HCT116 (cell line): Measurements from ENCODE around the gene CXorf49. TPM values are rescaled to one million over a fixed set of nuclear protein-coding genes. Genes with fewer than 3 reads are reported as not detected.
"Not testable (repeated sequence)": the region's sequence is repeated elsewhere in the genome, so short reads cannot be mapped to it uniquely, and the experiment has no call there.

Experiments
- ATAC-seq: fragments of 200-7000 bp; cut with Tn5 transposase; 2 replicates; pipeline ENCODE4 v1.9.1; 2020; ENCODE audit warnings: mild to moderate bottlenecking, moderate library complexity
- BruUV-seq: library from RNA; stranded (reverse); fragments of 400-500 nt; replicated peaks from 2 replicates; lab custom pipeline; 2021; lab: Mats Ljungman, UMichigan
- CTCF ChIA-PET: fragments of 300-600 bp; sonication (Branson Sonifier 250); formaldehyde crosslinking; loops from one replicate; lab custom pipeline; 2021; ENCODE audit warnings: antibody characterized with exemption; lab: Charles Lee
- POLR2A ChIA-PET: fragments of 300-600, 350-600 bp; sonication (Branson Sonifier 250); formaldehyde crosslinking; loops from one replicate; lab custom pipeline; 2021; ENCODE audit warnings: antibody characterized with exemption; lab: Charles Lee
- RAD21 ChIA-PET, 2 experiments: fragments of 300-600 bp; sonication (Branson Sonifier 250); formaldehyde crosslinking; loops; one replicate each; lab custom pipeline; 2023; ENCODE audit warnings: low total read pairs in 2 of 2; ENCODE audit not compliant: uncharacterized antibody in 2 of 2, unreplicated experiment in 2 of 2, low non-redundant PET in 1 of 2; lab: Charles Lee
- DNase-seq: peaks from one replicate; pipeline ENCODE4 v3.0.0-alpha.2; 2010; ENCODE audit warnings: low read depth, low spot score
- H2AFZ ChIP-seq: fragments of 200-600 bp; shearing (Covaris generic), sonication (generic); 2 replicates; pipeline ENCODE4 v1.6.1; 2017; ENCODE audit warnings: low read depth, mixed run types, mixed read lengths, antibody characterized with exemption, low read length; ENCODE audit not compliant: poor library complexity, severe bottlenecking
- H3K27ac ChIP-seq: 2 replicates; pipeline ENCODE4 v1.5.1; 2012; ENCODE audit warnings: low read depth, low read length
- H3K27me3 ChIP-seq: fragments of 200-600 bp; sonication (generic); 2 replicates; pipeline ENCODE4 v1.6.1; 2016; ENCODE audit warnings: mixed run types, low read length, mixed read lengths; ENCODE audit not compliant: insufficient read depth
- H3K36me3 ChIP-seq, 2 experiments: fragments of 200-500 bp in 1 of 2; fragments of 200-600 bp in 1 of 2; sonication (Bioruptor generic) in 1 of 2; sonication (generic) in 1 of 2; 2 replicates each; pipeline versions ENCODE4 v1.5.1 to v1.6.1; 2014 to 2016; ENCODE audit warnings: low read length in 2 of 2, inconsistent platforms in 1 of 2, mixed read lengths in 1 of 2, mixed run types in 1 of 2; ENCODE audit not compliant: insufficient read depth in 2 of 2, control insufficient read depth in 1 of 2
- H3K4me1 ChIP-seq, 2 experiments: fragments of 200-600 bp in 1 of 2; sonication (generic) in 1 of 2; 2 replicates each; pipeline versions ENCODE4 v1.5.1 to v1.6.1; 2012 to 2017; ENCODE audit warnings: low read length in 2 of 2, inconsistent platforms in 1 of 2, mild to moderate bottlenecking in 1 of 2, mixed read lengths in 1 of 2, mixed run types in 1 of 2, moderate library complexity in 1 of 2; ENCODE audit not compliant: insufficient read depth in 2 of 2, control insufficient read depth in 1 of 2
- H3K4me2 ChIP-seq: fragments of 200-600 bp; sonication (generic); 2 replicates; pipeline ENCODE4 v1.6.1; 2017; ENCODE audit warnings: mixed run types, low read length, mixed read lengths
- H3K4me3 ChIP-seq, 2 experiments: fragments of 200-600 bp in 1 of 2; sonication (generic) in 1 of 2; replicated peaks in 1 of 2; 2 replicates each; pipeline ENCODE4 v1.5.1; 2011 to 2016; ENCODE audit warnings: low read length in 2 of 2, control low read depth in 1 of 2, low read depth in 1 of 2, mild to moderate bottlenecking in 1 of 2, mixed read lengths in 1 of 2, mixed run types in 1 of 2
- H3K79me2 ChIP-seq: fragments of 200-600 bp; sonication (generic); 2 replicates; pipeline ENCODE4 v1.6.1; 2017; ENCODE audit warnings: mild to moderate bottlenecking, mixed run types, low read length, moderate library complexity, mixed read lengths; ENCODE audit not compliant: insufficient read depth
- H3K9ac ChIP-seq: fragments of 200-600 bp; sonication (generic); 2 replicates; pipeline ENCODE4 v1.6.1; 2016; ENCODE audit warnings: low read length, mixed read lengths
- H3K9me2 ChIP-seq: fragments of 200-600 bp; sonication (generic), shearing (Covaris generic); 2 replicates; pipeline ENCODE4 v1.6.1; 2017; ENCODE audit warnings: mixed run types, mild to moderate bottlenecking, moderate library complexity; ENCODE audit not compliant: insufficient read depth
- H3K9me3 ChIP-seq, 2 experiments: fragments of 200-500 bp in 1 of 2; fragments of 200-600 bp in 1 of 2; sonication (Bioruptor generic) in 1 of 2; sonication (generic) in 1 of 2; 2 replicates each; pipeline ENCODE4 v1.6.1; 2014 to 2017; ENCODE audit warnings: low read length in 2 of 2, mixed read lengths in 2 of 2, inconsistent platforms in 1 of 2, low read depth in 1 of 2, mild to moderate bottlenecking in 1 of 2, mixed run types in 1 of 2, moderate library complexity in 1 of 2; ENCODE audit not compliant: control insufficient read depth in 1 of 2, insufficient read depth in 1 of 2
- H4K20me1 ChIP-seq: fragments of 200-600 bp; sonication (generic), shearing (Covaris generic); 2 replicates; pipeline ENCODE4 v1.6.1; 2017; ENCODE audit warnings: mixed run types, mild to moderate bottlenecking, moderate library complexity; ENCODE audit not compliant: insufficient read depth
- intact Hi-C: fragments of 100-400 bp; cut with micrococcal nuclease; formaldehyde crosslinking; loops from 2 replicates; pipeline ENCODE4 v1.10.0; 2022
- total RNA-seq: library from RNA; stranded (reverse); gene quantifications from one replicate; pipeline ENCODE4 v1.2.1, GENCODE V29; 2021; ENCODE audit not compliant: unreplicated experiment

The CXorf49 gene
- total RNA-seq, 1 experiment from 2014 or later = not detected

DNA sequence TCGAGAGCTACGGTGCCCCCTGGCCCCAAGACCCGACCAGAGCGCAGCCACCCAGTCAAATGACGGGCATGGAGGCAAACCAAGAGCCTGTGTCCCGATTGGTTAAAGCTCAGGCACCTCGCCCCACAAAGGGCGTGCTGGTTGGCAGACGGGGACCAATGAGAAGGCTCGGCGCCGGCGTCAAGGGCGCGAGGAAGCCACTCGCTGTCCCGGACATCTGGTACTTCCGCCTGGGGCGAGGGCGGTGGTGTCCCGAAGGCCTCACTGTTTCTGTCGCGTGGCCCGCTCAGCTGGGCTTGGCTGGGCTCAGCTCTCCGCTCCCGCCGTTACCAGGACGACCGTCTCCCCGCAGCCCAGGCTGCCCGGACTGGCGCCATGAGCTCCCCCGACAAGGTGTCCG, 45.0 kb upstream of the CXorf49 start, which contains the start of gene CXorf49B:
TSS of gene CXorf49B (plus strand) at position 301 of the 400 bp plus-strand sequence. CDS start at position 376, 75 bp downstream.
- H3K4me3 ChIP-seq, H3K27me3 ChIP-seq, RAD21 ChIA-PET, DNase-seq, H3K9me3 ChIP-seq, POLR2A ChIA-PET, H2AFZ ChIP-seq, H3K4me1 ChIP-seq, H4K20me1 ChIP-seq, H3K9me2 ChIP-seq, intact Hi-C loops, H3K36me3 ChIP-seq, CTCF ChIA-PET, H3K27ac ChIP-seq, H3K79me2 ChIP-seq, ATAC-seq, H3K4me2 ChIP-seq, H3K9ac ChIP-seq, BruUV-seq: not testable (repeated sequence)

DNA sequence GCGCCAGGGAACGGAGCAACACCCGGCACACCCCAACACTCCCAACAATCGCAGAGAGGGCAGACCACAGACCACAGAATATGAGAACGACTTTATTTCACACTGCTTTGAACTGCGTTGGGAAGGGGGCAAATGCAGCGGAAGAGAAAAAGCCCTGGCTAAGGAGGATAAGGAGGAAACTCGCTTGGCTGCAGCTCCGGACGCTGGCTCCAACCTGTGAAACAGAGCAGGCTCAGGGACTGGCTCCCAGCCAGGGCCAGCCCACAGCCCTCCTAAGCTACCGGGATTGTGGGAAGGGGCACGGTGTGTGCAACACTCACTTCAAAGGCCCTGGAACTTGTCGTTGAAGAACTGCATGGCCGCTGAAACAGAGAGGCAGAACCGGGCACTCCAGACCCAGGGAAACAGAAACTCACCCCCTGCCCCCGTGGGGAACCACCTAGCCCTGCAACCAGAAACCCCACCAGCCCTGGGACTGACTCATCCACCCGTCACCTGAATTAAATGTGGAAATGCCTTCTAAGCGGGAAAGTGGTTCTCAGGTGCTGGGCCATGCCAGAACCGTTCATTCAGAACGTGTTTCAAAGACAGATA, 42.7 kb upstream of the CXorf49 start:
- H3K27ac ChIP-seq, BruUV-seq, RAD21 ChIA-PET: not testable (repeated sequence)

GRCh38 chrX:71720289-71720886, 2.3 kb upstream of the CXorf49 start:
- H2AFZ ChIP-seq, H3K27ac ChIP-seq, BruUV-seq, POLR2A ChIA-PET, H3K79me2 ChIP-seq, RAD21 ChIA-PET, H3K4me2 ChIP-seq, H3K27me3 ChIP-seq, ATAC-seq, DNase-seq, intact Hi-C loops, H3K4me1 ChIP-seq, H3K9ac ChIP-seq, H3K36me3 ChIP-seq, H3K9me3 ChIP-seq, CTCF ChIA-PET, H3K9me2 ChIP-seq, H4K20me1 ChIP-seq, H3K4me3 ChIP-seq: not testable (repeated sequence)

More for the DNA sequence above, 42.7 kb upstream of the CXorf49 start:
- H3K4me3 ChIP-seq, H3K9me3 ChIP-seq, H3K79me2 ChIP-seq, H3K9me2 ChIP-seq, H3K4me1 ChIP-seq, POLR2A ChIA-PET, intact Hi-C loops, H3K36me3 ChIP-seq, H4K20me1 ChIP-seq, ATAC-seq, H2AFZ ChIP-seq, H3K9ac ChIP-seq, CTCF ChIA-PET, H3K27me3 ChIP-seq, H3K4me2 ChIP-seq, DNase-seq: not testable (repeated sequence)

GRCh38 chrX:71719195-71719594, 1.1 kb upstream of the CXorf49 start:
- H3K9ac ChIP-seq, H4K20me1 ChIP-seq, POLR2A ChIA-PET, H3K36me3 ChIP-seq, BruUV-seq, H3K79me2 ChIP-seq, H3K27me3 ChIP-seq, H2AFZ ChIP-seq, H3K9me3 ChIP-seq, H3K9me2 ChIP-seq, ATAC-seq, H3K4me1 ChIP-seq, H3K4me3 ChIP-seq, H3K27ac ChIP-seq, H3K4me2 ChIP-seq, CTCF ChIA-PET, intact Hi-C loops, RAD21 ChIA-PET, DNase-seq: not testable (repeated sequence)
